GM19328 (cell line): ENCODE measurements around the gene EYA3.

ENCODE experiments used
- ATAC-seq: cut with Tn5 transposase; IDR thresholded peaks from one replicate; pipeline ENCODE4 v1.9.1; 2021; ENCODE audit warnings: mild to moderate bottlenecking, moderate library complexity; ENCODE audit not compliant: unreplicated experiment

The EYA3 gene

DNA sequence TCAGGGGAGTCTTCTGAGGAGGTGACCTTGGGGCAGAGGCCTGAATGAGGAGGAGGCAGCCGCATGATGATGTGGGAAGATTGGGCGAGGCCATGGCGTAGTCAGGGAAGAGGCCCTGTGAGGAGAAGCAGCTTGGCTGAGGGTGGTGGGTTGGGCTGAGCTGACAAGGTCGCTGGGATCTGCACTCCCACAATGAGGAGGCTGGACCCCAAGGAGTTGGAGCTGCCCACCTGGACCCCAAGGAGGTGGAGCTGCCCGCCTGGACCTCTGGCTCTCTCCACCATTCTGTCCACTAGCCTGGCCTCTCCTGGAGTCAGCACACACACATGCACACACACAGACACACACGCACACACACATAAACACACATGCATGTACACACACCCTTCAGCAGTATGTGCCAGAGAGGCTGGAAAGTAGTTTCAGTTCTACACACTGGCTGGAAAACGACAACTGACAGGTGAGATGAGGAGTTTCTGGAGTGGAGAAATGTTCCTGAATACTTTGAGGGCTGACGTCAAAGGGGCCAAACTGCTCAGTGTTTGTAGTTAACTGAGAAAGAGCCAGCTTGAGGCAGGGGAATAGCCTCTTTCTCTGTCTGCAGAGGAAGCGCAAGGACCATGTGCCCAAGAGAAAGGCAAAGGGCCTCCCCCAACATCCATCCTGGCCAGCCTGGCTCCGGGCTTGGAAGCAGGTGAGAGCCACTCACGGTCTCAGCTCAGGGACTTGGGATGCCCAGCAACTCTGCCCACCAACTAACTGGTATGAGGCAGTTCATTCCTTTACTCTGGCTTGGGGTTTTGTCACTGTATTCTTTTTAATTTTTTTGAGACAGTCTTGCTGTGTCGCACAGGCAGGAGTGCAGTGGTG, 146.5 kb downstream of the EYA3 start:
- no peak for ATAC-seq

DNA sequence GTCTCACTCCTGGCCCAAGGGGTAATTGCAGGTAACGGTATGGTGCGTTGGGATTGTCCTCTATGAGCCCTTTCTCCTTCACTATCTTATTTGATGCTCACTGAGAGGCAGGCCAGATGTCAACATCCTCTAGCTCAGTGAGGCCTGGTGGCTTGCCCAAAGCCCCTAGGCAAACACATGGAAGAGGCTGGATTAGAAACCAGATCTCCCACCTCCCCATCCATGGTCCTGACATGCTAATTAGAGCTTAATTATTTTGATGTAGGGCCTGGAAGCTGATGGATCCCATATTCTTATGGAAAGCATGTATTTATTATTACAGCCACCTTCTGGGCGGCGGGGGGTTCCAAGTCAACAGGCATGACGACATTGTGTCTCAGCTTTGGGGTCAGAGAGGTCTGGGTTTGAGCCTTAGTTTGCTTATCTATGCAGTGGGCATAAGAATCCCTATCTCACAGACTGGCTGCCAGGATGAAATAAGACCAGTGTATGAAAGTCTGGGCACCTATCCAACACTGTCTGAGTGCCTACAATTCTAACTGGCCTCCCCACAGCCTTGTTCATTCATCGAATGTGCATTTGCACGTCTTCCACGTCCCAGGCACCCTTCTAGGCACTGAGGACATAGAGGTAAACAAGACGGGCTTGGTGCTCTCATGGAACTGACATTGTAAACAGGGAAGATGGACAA, 147.4 kb downstream of the EYA3 start:
- no peak for ATAC-seq

- no peak for ATAC-seq
These were observed 148.1 kb downstream of the EYA3 start for GRCh38 chr1:27940297-27940696.

DNA sequence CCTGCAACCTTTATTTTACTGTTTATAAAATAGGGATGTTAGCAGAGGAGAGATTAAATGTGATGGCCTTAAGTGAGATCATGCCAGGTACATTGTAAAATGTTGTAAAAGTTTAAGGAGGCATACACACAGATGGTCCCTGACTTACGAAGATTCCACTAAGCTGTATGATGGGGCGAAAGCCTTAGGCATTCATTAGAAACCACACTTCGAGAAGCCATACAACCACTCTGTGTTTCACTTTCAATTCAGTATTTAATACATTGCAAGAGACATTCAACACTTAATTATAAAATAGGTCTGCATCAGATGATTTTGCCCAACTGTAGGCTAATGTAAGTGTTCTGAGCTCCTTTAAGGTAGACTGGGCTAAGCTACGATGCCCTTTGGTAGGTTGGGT, 149.9 kb downstream of the EYA3 start:
- no peak for ATAC-seq

DNA sequence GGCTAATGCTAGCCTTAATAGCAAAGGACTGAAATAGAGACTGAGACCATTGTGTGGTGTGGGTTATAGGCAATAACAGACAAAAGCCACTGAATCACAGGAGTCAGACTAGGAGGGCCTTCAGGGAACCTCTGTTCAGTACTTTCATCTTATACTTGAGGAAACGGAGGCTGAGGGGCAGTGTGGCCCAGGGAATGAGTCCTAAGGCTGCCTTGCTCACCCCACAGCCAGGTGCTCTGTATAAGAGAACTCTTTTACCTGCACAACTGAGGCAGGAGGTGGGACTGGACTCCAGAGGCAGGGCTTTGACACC, 150.9 kb downstream of the EYA3 start:
- ATAC-seq = no peak

- no peak for ATAC-seq
These were observed 152.0 kb downstream of the EYA3 start for GRCh38 chr1:27936370-27936769.

DNA sequence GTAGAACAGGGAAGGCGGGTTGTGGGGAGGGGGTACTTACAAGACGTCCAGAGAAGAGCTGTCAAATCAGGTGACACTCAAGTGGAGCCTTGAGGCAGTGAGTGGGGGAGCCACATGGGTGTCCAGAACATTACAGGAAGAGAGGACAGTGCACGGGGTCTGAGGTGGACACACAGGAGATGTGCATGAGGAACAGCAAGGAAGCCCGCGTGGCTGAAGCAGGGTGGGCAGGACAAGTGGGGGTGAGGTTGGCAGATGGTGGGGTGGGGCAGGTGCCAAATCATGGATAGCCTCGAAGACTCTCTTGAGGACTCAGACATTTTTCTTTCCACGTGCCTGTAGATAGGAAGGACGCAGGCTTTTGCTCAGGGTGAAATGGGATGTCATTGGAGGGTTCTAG, 152.7 kb downstream of the EYA3 start:
- no peak for ATAC-seq

DNA sequence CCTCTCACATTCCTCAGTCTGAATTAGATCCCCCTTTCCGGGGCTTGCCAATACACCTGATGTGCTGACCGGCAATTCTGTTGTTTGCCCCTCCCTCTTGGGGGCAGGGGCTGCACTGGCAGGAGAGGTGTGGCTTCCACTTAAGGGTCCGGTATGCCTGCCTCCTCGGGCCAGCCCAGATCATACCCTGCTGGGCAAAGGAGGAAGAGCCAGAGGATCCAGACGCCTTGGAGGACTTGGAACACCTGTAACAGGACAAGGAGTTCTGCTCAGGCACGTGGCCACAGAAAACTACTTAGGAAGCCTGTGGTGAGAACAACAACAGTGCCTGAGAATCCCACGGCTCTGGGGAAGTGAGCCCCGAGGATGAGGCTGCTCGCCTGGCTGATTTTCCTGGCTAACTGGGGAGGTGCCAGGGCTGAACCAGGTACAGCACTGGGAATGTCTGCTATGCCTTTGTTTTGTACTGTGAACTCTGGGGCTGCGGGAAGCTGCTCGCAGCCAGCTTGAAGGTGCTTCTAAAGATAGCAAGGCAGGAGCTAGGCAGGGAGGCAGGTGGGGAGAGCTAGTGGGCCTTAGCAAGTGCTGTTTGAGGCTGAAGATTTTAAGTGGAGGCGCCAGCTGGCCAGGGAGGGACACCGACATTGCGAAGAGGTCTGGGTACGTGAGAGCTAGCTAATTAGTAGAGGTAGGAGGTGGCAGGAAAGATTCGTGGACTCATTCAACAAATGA, 153.4 kb downstream of the EYA3 start, which contains the start of gene SMPDL3B:
Gene SMPDL3B (plus strand): TSS at position 183 of the 732 bp plus-strand sequence. CDS start 184 bp downstream, at position 367.
- ATAC-seq = no peak

- no peak for ATAC-seq
These were observed 156.7 kb downstream of the EYA3 start for GRCh38 chr1:27931759-27932158.

DNA sequence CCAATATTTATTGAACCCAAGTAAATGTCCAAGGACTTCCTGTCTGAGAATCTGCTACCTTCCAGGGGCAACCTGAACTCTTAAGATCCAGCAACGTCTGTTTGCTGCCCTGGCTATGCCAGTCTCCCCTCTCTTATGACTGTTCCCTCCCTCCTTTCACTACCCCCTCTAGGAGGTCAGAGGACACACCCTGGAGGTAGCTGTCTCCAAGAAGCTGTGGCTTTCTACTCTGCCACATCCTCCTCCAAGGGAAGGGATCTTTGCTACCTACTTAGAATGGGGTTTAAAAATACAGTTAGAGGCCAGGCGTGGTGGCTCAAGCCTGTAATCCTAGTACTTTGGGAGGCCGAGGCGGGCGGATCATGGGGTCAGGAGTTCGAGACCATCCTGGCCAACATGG, 157.2 kb downstream of the EYA3 start:
- ATAC-seq = no peak

DNA sequence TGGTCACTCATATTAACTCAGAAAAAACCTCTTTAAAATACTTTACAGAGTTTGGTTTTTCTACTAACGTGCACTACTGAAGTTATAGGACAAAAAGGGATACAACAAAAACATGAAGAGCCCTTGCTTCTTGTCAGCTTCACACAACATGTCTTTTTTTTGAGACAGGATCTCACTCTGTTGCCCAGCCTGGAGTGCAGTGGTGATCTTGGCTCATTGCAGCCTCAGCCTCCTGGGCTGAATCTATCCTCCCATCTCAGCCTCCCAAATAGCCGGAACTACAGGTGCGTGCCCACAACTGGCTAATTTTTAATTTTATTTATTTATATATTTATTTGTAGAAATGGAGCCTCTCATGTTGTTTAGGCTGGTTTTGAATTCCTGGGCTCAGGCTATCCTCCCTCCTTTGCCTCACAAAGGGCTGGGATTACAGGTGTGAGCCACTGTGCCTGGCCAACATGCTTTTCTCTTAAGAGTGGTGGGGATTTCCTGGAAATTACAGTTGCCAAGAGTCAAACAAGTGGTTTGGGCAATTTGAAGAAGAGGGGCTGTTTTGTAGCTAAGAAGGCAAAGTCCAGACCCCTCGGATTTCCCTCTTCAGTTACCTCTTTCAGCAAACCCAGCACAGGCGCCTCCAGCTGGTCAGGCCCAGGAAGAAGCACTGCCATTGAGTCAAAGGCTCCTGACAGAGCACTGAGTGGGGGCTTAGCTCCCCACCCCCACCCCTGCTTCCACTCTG, 160.0 kb downstream of the EYA3 start:
- ATAC-seq = no peak

DNA sequence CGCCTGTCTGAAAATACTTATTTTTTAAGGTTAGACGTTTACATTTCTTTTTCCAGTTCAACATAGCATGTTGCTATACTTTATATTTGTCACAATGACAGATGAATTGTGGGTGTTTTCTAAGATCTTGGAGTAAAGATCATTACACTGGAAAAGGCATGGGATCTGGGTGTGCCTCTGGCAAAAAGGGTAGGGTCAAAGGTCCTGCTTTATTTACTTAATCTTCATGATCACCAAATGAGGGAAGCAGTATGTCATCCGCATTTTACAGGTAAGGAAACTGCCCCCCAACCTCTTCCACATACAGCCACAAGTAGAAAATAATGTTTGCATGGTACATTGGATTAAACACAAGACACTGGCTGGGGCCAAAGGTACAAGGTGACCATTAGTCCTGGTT, 166.1 kb downstream of the EYA3 start:
- no peak for ATAC-seq
